LHCN-M2 (cell line): ENCODE data around the gene CFAP251. TPM values are rescaled to one million over a fixed set of nuclear protein-coding genes. Genes with fewer than 3 reads are reported as not detected.
A peak's percentile ranks its signal among the peaks of the same experiment; 100 is the strongest.
"Not testable (repeated sequence)": the region's sequence is repeated elsewhere in the genome, so short reads cannot be mapped to it uniquely, and the experiment has no call there.

ENCODE experiments used
- DNase-seq: peaks from one replicate; pipeline ENCODE4 v3.0.0-alpha.2; 2012; ENCODE audit warnings: low read depth
- total RNA-seq: library from RNA; depleted of rRNA; stranded (reverse); fragments of >200 nt; gene quantifications from 2 replicates; pipeline ENCODE4 v1.2.3, GENCODE V29; 2014

CFAP251 gene
- total RNA-seq, 1 experiment from 2014 or later: 2.2 TPM

GRCh38 chr12:121908702-121909101 is 9.7 kb upstream of the CFAP251 start:
- no peak for DNase-seq

GRCh38 chr12:121911824-121912585 is 6.4 kb upstream of the CFAP251 start:
- DNase-seq: no peak

GRCh38 chr12:121915841-121916321 is 2.5 kb upstream of the CFAP251 start:
- DNase-seq: no peak

GRCh38 chr12:121916719-121917118 is 1.7 kb upstream of the CFAP251 start:
- peak; percentile 28 for DNase-seq

- DNase-seq: no peak
Measured at GRCh38 chr12:121918679-121919038, 267 bp downstream of the CFAP251 start.

- no peak for DNase-seq
Measured at GRCh38 chr12:121921066-121921465, 2.7 kb downstream of the CFAP251 start.

GRCh38 chr12:121925358-121925695 is 6.9 kb downstream of the CFAP251 start:
- DNase-seq: peak; percentile 82

- no peak for DNase-seq
Measured at GRCh38 chr12:121926874-121927706, 8.7 kb downstream of the CFAP251 start.

GRCh38 chr12:121927813-121928212 is 9.4 kb downstream of the CFAP251 start:
- DNase-seq: no peak

GRCh38 chr12:121929545-121929944 is 11.2 kb downstream of the CFAP251 start:
- not testable (repeated sequence) for DNase-seq

GRCh38 chr12:121930862-121931261 is 12.5 kb downstream of the CFAP251 start:
- DNase-seq: no peak

- no peak for DNase-seq
Measured at GRCh38 chr12:121932176-121932536, 13.8 kb downstream of the CFAP251 start.

- no peak for DNase-seq
Measured at GRCh38 chr12:121932914-121933521, 14.6 kb downstream of the CFAP251 start.

- no peak for DNase-seq
Measured at GRCh38 chr12:121933522-121934308, 15.3 kb downstream of the CFAP251 start.

GRCh38 chr12:121934309-121934664 is 15.9 kb downstream of the CFAP251 start:
- DNase-seq: no peak

GRCh38 chr12:121937654-121938053 is 19.3 kb downstream of the CFAP251 start:
- DNase-seq: no peak

GRCh38 chr12:121939186-121939585 is 20.8 kb downstream of the CFAP251 start:
- DNase-seq: no peak

- DNase-seq: no peak
Measured at GRCh38 chr12:121939992-121940766, 21.8 kb downstream of the CFAP251 start.

GRCh38 chr12:121942145-121942718 is 23.8 kb downstream of the CFAP251 start:
- no peak for DNase-seq

GRCh38 chr12:121943926-121944325 is 25.5 kb downstream of the CFAP251 start:
- no peak for DNase-seq
